SU-DHL-6 (cell line): ENCODE results near the gene TNRC6B.

ENCODE experiments used
- H2AFZ ChIP-seq: fragments of 200-600 bp; sonication (generic); 2 replicates; pipeline ENCODE4 v1.6.1; 2014; ENCODE audit warnings: low read depth, mild to moderate bottlenecking, moderate library complexity, mixed read lengths, antibody characterized with exemption, low read length; ENCODE audit not compliant: severe bottlenecking
- H3F3A ChIP-seq: fragments of 200-600 bp; shearing (Covaris generic); 2 replicates; pipeline ENCODE4 v1.6.0; 2016; ENCODE audit warnings: antibody characterized with exemption, mild to moderate bottlenecking; ENCODE audit not compliant: insufficient read depth
- H3K27ac ChIP-seq: fragments of 200-600 bp; sonication (generic); 2 replicates; pipeline ENCODE4 v1.5.1; 2016; ENCODE audit warnings: low read depth, mild to moderate bottlenecking, low read length, moderate library complexity, mixed read lengths
- H3K27me3 ChIP-seq: fragments of 200-600 bp; sonication (generic), shearing (Covaris generic); 2 replicates; pipeline ENCODE4 v1.6.0; 2014; ENCODE audit warnings: mild to moderate bottlenecking, low read length
- H3K36me3 ChIP-seq: fragments of 200-600 bp; sonication (generic); 2 replicates; pipeline ENCODE4 v1.6.1; 2014; ENCODE audit warnings: mild to moderate bottlenecking, low read length, mixed read lengths
- H3K4me2 ChIP-seq: fragments of 300-600, 200-600 bp; shearing (Covaris generic), sonication (generic); 2 replicates; pipeline ENCODE4 v1.6.0; 2014; ENCODE audit warnings: low read length, low read depth, mild to moderate bottlenecking; ENCODE audit not compliant: poor library complexity, severe bottlenecking
- H3K4me3 ChIP-seq: fragments of 200-600 bp; sonication (generic); 2 replicates; pipeline ENCODE4 v1.5.1; 2014; ENCODE audit warnings: antibody characterized with exemption, low read length, mild to moderate bottlenecking, mixed read lengths; ENCODE audit not compliant: insufficient read depth, poor library complexity, severe bottlenecking
- H3K79me2 ChIP-seq: fragments of 200-600 bp; sonication (generic); 2 replicates; pipeline ENCODE4 v1.6.1; 2014; ENCODE audit warnings: mild to moderate bottlenecking, low read length, moderate library complexity; ENCODE audit not compliant: insufficient read depth
- H3K9ac ChIP-seq: fragments of 200-600 bp; sonication (generic); 2 replicates; pipeline ENCODE4 v1.7.0; 2014; ENCODE audit warnings: mild to moderate bottlenecking, low read length
- H3K9me2 ChIP-seq: fragments of 200-600 bp; sonication (generic); replicated peaks from 2 replicates; pipeline ENCODE4 v1.6.1; 2014; ENCODE audit warnings: low read length; ENCODE audit not compliant: insufficient read depth
- H3K9me3 ChIP-seq: fragments of 200-600 bp; sonication (generic); 2 replicates; pipeline ENCODE4 v1.6.1; 2014; ENCODE audit warnings: low read length, mixed read lengths; ENCODE audit not compliant: insufficient read depth
- H4K20me1 ChIP-seq: fragments of 200-600 bp; sonication (generic); 2 replicates; pipeline ENCODE4 v1.6.1; 2014; ENCODE audit warnings: low read depth, mild to moderate bottlenecking, antibody characterized with exemption, low read length, moderate library complexity, mixed read lengths
- CTCF ChIP-seq: fragments of 200-600 bp; sonication (generic); IDR thresholded peaks from one replicate; pipeline ENCODE4 v1.5.1; 2017; ENCODE audit warnings: antibody characterized with exemption, mild to moderate bottlenecking, low read length, moderate library complexity; ENCODE audit not compliant: insufficient read depth, poor library complexity, severe bottlenecking
- EZH2phosphoT487 ChIP-seq: fragments of 200-600 bp; sonication (generic), shearing (Covaris generic); conservative IDR thresholded peaks from 2 replicates; pipeline ENCODE4 v1.6.1; 2018; ENCODE audit warnings: mild to moderate bottlenecking, antibody characterized with exemption, low read length, moderate library complexity, mixed read lengths

Gene TNRC6B

DNA sequence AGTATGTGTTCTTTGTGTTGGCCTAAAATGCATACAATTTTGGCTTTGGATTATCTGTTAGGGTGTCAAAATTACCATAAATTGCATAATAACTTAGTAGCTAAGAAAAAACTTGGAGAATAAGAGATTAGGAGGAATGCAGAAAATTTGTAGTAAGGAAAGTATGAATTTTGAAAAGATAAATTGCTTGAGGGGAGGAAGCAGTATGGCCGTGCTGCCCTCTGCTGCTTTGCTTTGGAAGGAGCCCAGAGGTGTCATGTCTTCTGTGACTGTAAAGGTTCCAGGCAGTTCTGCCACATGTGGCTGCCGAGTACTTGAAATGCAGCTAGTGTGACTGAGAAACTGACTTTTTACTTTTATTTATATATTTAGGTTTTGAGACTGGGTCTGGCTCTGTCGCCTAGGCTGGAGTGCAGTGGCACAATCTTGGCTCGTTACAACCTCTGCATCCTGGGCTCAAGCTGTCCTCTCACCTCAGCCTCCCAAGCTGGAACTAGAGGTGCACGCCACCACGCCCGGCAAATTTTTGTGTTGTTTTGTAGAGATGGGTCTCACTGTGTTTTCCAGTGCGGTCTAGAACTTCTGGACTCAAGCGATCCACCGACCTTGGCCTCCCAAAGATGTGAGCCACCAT, 170.4 kb downstream of the TNRC6B start:
- Histone ChIP-seq H3K9me2 (no peaks in the 10 kb centered on the region), H3K27ac (peak overlapping the region; percentile 93; the same call in 1 of the 2 replicates), H3K79me2 (peaks cover 48% of the 10 kb centered on the region), H3K36me3 (peaks cover 15% of the 10 kb centered on the region; the same call in 1 of the 2 replicates), H3K4me2 (peak overlapping the region; percentile 79), H3K4me3 (peak overlapping the region; percentile 89), H4K20me1 (no peaks in the 10 kb centered on the region), H3K9me3 (no peaks in the 10 kb centered on the region), H2AFZ (no peak overlapping the region), H3K27me3 (no peaks in the 10 kb centered on the region), H3K9ac (peak overlapping the region; percentile 71), H3F3A (peaks cover 16% of the 10 kb centered on the region)
- TF ChIP-seq CTCF (peak; percentile 70), EZH2phosphoT487 (no peak)

- H3F3A ChIP-seq, result peaks cover 2% of the 10 kb centered on the region; the same call in 1 of the 2 replicates
- no peaks in the 10 kb centered on the region for H3K9me3 ChIP-seq
- H3K9ac ChIP-seq, result no peak overlapping the region
- no peak overlapping the region for H2AFZ ChIP-seq
- no peak overlapping the region for H3K27ac ChIP-seq
- H3K4me2 ChIP-seq, result no peak overlapping the region
- no peaks in the 10 kb centered on the region for H4K20me1 ChIP-seq
- peaks cover 33% of the 10 kb centered on the region for H3K36me3 ChIP-seq
- no peak overlapping the region for H3K4me3 ChIP-seq
- H3K27me3 ChIP-seq, result no peaks in the 10 kb centered on the region
- H3K79me2 ChIP-seq, result peaks cover 42% of the 10 kb centered on the region
- TF ChIP-seq EZH2phosphoT487 (no peak), CTCF (no peak)
- no peaks in the 10 kb centered on the region for H3K9me2 ChIP-seq
These were observed 175.0 kb downstream of the TNRC6B start for GRCh38 chr22:40352763-40353162.

DNA sequence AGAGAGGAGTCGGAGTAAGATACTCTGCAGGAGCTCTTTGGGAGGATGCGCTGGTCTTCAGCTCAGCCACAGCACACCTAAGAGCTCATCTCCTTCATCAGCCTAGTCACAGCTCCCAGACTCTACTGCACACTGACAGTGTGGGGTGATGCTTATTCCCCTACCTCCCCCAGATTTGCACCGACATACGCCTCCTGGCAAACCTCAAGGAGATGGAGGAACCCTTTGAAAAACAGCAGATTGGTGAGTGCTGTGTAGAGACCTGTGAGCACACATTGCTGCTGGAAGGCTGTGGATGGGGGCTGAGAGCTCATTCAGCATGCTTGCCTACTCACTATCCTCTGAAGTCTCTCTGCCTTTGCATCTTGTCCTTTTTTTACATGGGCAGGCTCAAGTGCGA, 183.4 kb downstream of the TNRC6B start:
- Histone ChIP-seq H3K27me3 (no peaks in the 10 kb centered on the region), H3K4me2 (no peak overlapping the region), H3K9me2 (no peaks in the 10 kb centered on the region), H3K9me3 (no peaks in the 10 kb centered on the region), H2AFZ (no peak overlapping the region), H3K9ac (no peak overlapping the region), H3K79me2 (no peaks in the 10 kb centered on the region), H3K4me3 (no peak overlapping the region), H3K36me3 (peaks cover 49% of the 10 kb centered on the region), H3F3A (peaks cover 17% of the 10 kb centered on the region), H4K20me1 (no peaks in the 10 kb centered on the region), H3K27ac (no peak overlapping the region)
- TF ChIP-seq EZH2phosphoT487 (no peak), CTCF (no peak)
